Right lobe of liver (tissue), 6 donors: ENCODE measurements around the gene MMP17. TPM values are rescaled to one million over a fixed set of nuclear protein-coding genes. Genes with fewer than 3 reads are reported as not detected.
"Not testable (repeated sequence)": the region's sequence is repeated elsewhere in the genome, so short reads cannot be mapped to it uniquely, and the experiment has no call there.

Experiments
- ATAC-seq, 4 donors: fragments of 200-7000 bp; cut with Tn5 transposase; one replicate each; pipeline ENCODE4 v1.9.1; 2020; ENCODE audit warnings: mild to moderate bottlenecking in 4 of 4, moderate library complexity in 4 of 4
- DNase-seq, 3 donors: peaks; one replicate each; pipeline ENCODE4 v3.0.0-alpha.2; 2020
- H3K27ac ChIP-seq, 3 donors: fragments of 200-600 bp; one replicate each; pipeline ENCODE4 v1.8.0; 2022
- H3K27me3 ChIP-seq, 2 donors: fragments of 200-600 bp; one replicate each; pipeline ENCODE4 v1.8.0; 2022
- H3K36me3 ChIP-seq, 4 donors: fragments of 200-600 bp; sonication (generic) in 1 of 4; one replicate each; pipeline versions ENCODE4 v1.5.1 to v1.8.0; 2017 to 2022; ENCODE audit warnings: control low read depth in 1 of 4
- H3K4me1 ChIP-seq, 4 donors: fragments of 200-600 bp; sonication (generic) in 1 of 4; one replicate each; pipeline versions ENCODE4 v1.5.1 to v1.8.0; 2017 to 2022; ENCODE audit warnings: control low read depth in 1 of 4
- H3K4me3 ChIP-seq, 3 donors: fragments of 200-600 bp; one replicate each; pipeline ENCODE4 v1.8.0; 2022
- H3K9me3 ChIP-seq, 4 donors: fragments of 200-600 bp; sonication (generic) in 1 of 4; one replicate each; pipeline versions ENCODE4 v1.5.1 to v1.8.0; 2017 to 2022; ENCODE audit warnings: control low read depth in 1 of 4
- POLR2A ChIP-seq: fragments of 450-650 bp; IDR thresholded peaks from one replicate; pipeline ENCODE4 v1.6.1; 2017; ENCODE audit warnings: antibody characterized with exemption, mild to moderate bottlenecking
- whole genome bisulfite sequencing: methylation state at CpG from one replicate; pipeline ENCODE4 v1.1.6; 2018; ENCODE audit warnings: low coverage, low lambda C conversion rate; ENCODE audit not compliant: insufficient coverage; ENCODE audit errors: missing lambda C conversion rate; 5-methylcytosine and 5-hydroxymethylcytosine counted together
- intact Hi-C, 2 donors: fragments of 100-400 bp; cut with DNase I; formaldehyde crosslinking; loops; one replicate each; pipeline versions ENCODE4 v1.11.2 to v1.14.1; 2022
- total RNA-seq, 6 experiments: library from RNA; depleted of rRNA in 2 of 6; stranded (reverse); fragments of >200 nt in 2 of 6; fragmentation: NEBNext Ultra II Directional in 3 of 6; extraction: Animal tissue kit (Norgen Biotek cat#: 25700) in 3 of 6; gene quantifications; one replicate each; pipeline versions ENCODE4 v1.1.0 to v1.2.4, GENCODE V29; 2016 to 2023
- TF ChIP-seq, protein P1 (sequence below), 4 donors: fragments of 200-600 bp in 3 of 4; fragments of 450-650 bp in 1 of 4; IDR thresholded peaks; one replicate each; pipeline versions ENCODE4 v1.5.1 to v1.8.0; 2016 to 2022; ENCODE audit warnings: antibody characterized with exemption in 4 of 4, mild to moderate bottlenecking in 2 of 4
- donor health status: DM: no; HTN: yes; CAD: no.
- donor health status: DM: no; HTN: no; CAD: no.
- donor health status: DM: no; HTN: no; CAD: no.
- donor health status: DM: no; HTN: yes; CAD: no.
- donor health status: DM: no; HTN: yes; CAD: no.

The MMP17 gene
- total RNA-seq, 6 experiments from 2014 or later = 0.58 to 3.9 (median 0.73) TPM

DNA sequence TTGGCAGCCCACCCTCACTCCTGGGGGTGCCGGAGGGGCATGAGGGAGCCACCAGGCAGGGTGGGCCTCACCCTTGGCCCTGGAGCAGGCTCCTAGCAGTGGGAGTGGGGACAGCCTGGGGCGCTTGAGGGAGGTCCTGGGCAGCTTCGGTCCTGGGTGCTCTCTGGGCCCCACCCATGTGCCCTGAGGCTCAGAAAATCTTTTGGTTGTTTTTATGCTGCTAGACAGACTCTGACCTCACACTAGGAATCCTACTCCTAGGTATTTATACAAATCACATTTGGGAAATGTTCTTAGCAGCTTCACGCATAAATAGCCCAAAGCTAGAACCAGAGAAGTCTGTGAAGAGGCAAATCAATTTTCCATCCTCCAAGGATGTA, 55.3 kb downstream of the MMP17 start:
- 83% methylated on average over 1 of the region's 4 CpGs for WGBS
- Histone ChIP-seq H3K27ac (no peak overlapping the region), H3K4me1 (no peaks in the 10 kb centered on the region), H3K36me3 (no peaks in the 10 kb centered on the region), H3K4me3 (no peak overlapping the region), H3K27me3 (no peaks in the 10 kb centered on the region), H3K9me3 (no peaks in the 10 kb centered on the region)
- ATAC-seq = peak in 2 of 4 donors; percentile 9 to 35
- no peak for TF ChIP-seq POLR2A
- TF ChIP-seq, protein P1, sequence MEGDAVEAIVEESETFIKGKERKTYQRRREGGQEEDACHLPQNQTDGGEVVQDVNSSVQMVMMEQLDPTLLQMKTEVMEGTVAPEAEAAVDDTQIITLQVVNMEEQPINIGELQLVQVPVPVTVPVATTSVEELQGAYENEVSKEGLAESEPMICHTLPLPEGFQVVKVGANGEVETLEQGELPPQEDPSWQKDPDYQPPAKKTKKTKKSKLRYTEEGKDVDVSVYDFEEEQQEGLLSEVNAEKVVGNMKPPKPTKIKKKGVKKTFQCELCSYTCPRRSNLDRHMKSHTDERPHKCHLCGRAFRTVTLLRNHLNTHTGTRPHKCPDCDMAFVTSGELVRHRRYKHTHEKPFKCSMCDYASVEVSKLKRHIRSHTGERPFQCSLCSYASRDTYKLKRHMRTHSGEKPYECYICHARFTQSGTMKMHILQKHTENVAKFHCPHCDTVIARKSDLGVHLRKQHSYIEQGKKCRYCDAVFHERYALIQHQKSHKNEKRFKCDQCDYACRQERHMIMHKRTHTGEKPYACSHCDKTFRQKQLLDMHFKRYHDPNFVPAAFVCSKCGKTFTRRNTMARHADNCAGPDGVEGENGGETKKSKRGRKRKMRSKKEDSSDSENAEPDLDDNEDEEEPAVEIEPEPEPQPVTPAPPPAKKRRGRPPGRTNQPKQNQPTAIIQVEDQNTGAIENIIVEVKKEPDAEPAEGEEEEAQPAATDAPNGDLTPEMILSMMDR (IDR thresholded peaks at IDR 0.05) = no peak
- intact Hi-C loops = no loop called here
- DNase-seq = no peak

DNA sequence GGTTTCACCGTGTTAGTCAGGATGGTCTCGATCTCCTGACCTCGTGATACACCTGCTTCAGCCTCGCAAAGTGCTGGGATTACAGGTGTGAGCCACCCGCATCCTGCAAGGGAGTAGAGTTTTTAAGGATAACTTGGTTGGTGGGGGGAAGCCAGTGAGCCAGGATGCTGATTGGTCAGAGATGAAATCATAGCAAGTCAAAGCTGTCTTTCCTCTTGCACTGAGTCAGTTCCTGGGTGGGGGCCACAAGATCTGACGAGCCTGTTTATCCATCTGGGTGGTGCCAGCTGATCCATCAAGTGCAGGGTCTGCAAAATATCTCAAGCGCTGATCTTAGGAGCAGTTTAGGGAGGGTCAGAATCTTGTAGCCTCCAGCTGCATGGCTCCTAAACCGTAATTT, 56.9 kb downstream of the MMP17 start:
- H3K27ac ChIP-seq, H3K4me3 ChIP-seq, intact Hi-C loops, DNase-seq, H3K27me3 ChIP-seq, ATAC-seq, H3K9me3 ChIP-seq, H3K36me3 ChIP-seq, H3K4me1 ChIP-seq: not testable (repeated sequence)
- WGBS = 93% methylated on average over 7 of the region's 8 CpGs

DNA sequence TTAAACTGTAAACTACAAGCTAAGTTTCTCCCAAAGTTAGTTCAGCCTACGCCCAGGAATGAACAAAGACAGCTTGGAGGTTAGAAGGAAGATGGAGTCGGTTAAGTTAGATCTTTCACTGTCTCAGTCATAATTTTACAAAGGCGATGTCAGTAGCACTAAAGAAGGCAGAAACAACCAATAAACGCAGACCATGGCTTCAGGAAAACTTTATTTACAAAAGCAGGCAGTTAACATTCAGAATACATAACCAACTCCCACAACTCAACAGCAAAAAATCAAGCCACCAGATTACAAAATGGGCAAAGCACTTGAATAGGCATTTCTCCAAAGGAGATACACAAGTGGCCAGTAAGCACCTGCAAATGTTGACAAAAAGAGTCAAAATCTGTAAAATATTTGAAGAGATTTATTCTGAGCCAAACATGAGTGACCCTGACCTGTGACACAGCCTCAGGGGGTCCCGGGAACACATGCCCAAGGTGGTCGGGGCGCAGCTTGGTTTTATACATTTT, 57.4 kb downstream of the MMP17 start:
- no peak for ATAC-seq
- intact Hi-C loops = no loop called here
- H3K27ac ChIP-seq = no peak overlapping the region
- TF ChIP-seq POLR2A = no peak
- TF ChIP-seq, protein P1 (IDR thresholded peaks at IDR 0.05) = no peak
- no peak for DNase-seq
- 86% methylated on average over 7 of the region's 7 CpGs for WGBS
- no peaks in the 10 kb centered on the region for H3K27me3 ChIP-seq
- no peaks in the 10 kb centered on the region for H3K9me3 ChIP-seq
- no peak overlapping the region for H3K4me3 ChIP-seq
- H3K4me1 ChIP-seq = no peaks in the 10 kb centered on the region
- no peaks in the 10 kb centered on the region for H3K36me3 ChIP-seq

DNA sequence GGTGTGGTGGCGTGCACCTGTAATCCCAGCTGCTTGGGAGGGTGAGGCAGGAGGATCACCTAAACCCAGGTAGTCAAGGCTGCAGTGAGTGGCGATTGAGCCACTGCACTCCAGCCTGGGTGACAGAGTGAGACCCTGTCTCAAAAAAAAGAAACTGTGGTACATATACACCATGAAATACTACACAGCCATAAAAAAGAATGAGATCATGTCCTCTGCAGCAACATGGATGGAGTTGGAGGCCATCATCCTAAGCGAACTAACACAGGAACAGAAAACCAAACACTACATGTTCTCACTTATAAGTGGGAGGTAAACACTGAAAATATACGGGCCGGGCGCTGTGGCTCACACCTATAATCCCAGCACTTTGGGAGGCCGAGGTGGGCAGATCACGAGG, 63.5 kb downstream of the MMP17 start:
- H3K27me3 ChIP-seq, H3K4me1 ChIP-seq, H3K36me3 ChIP-seq, ATAC-seq, H3K4me3 ChIP-seq, DNase-seq, H3K27ac ChIP-seq, intact Hi-C loops, H3K9me3 ChIP-seq: not testable (repeated sequence)
- WGBS = 82% methylated on average over 7 of the region's 8 CpGs

DNA sequence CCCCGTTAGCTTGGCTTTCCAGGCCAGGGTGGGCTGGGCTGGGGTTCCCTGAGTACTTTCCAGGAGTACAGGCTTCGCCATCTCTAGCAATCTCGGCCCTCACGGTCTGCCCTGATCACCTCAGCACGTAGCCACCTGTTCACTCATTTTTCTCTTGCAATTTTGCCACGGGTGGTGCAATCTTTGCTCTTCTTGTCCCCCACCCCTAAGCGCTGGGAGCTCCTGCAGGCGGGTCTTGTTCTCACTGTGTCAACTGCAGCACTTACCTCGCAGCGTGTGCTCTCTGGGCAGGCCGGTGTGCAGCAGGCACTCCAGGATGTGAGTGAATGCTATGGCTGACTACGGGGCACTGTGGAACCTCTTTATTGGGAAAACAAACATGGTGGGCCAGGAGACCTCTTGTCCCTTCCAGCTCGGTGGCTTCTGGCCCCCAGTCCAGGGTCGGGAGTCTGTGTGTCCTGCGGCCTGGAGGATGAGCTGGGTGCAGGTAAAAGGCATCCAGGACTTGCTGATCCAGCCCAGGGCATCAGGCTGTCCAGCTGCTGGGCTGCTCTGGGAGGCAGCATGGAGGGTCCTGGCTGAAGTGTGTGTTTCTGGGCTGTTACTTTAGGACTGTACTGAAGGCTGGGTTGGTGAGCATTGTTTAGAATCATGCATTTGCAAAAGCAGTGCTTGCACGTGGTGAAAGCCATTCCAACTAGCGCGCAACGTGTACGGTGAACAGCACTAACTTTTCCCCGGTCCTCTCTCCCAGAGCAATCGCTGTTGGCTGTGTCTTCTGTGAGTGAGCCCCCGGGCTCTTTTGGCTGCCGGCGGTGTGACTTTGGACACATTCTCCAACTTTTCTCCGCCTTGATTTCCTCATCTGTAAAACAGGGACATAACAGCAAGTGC, 64.8 kb downstream of the MMP17 start:
- WGBS = 79% methylated on average over 14 of the region's 26 CpGs
- Histone ChIP-seq H3K4me3 (no peak overlapping the region), H3K27me3 (no peaks in the 10 kb centered on the region), H3K27ac (no peak overlapping the region), H3K36me3 (no peaks in the 10 kb centered on the region), H3K9me3 (no peaks in the 10 kb centered on the region), H3K4me1 (peaks cover 0 to 11% (median 4%) of the 10 kb centered on the region in 4 donors)
- TF ChIP-seq POLR2A = no peak
- TF ChIP-seq, protein P1 (IDR thresholded peaks at IDR 0.05) = no peak
- ATAC-seq (no peak), DNase-seq (no peak)
- intact Hi-C loops = no loop called here
